ENCODE measurements around the gene SLCO2B1.

DNA sequence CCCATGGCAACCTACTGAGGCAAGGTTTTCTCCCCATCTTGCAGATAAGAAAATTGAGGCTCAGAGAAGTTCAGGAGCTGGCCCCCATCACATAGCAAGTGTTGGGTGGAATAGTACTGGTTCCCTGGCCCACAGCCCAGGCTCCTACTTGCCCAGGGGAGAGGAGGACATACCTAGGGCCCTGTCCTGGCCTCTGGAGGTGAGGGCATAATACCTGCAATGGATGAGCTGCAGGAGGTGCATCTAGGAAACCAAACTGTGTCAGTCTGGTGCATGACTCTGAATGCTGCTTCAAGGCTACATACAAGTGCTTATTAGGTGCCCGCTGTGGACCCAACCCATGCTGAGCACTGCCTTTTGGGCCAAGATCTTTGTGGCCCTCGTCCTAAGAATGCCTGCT lies 49.6 kb downstream of the SLCO2B1 start:
- TF ChIP-seq, protein P1, sequence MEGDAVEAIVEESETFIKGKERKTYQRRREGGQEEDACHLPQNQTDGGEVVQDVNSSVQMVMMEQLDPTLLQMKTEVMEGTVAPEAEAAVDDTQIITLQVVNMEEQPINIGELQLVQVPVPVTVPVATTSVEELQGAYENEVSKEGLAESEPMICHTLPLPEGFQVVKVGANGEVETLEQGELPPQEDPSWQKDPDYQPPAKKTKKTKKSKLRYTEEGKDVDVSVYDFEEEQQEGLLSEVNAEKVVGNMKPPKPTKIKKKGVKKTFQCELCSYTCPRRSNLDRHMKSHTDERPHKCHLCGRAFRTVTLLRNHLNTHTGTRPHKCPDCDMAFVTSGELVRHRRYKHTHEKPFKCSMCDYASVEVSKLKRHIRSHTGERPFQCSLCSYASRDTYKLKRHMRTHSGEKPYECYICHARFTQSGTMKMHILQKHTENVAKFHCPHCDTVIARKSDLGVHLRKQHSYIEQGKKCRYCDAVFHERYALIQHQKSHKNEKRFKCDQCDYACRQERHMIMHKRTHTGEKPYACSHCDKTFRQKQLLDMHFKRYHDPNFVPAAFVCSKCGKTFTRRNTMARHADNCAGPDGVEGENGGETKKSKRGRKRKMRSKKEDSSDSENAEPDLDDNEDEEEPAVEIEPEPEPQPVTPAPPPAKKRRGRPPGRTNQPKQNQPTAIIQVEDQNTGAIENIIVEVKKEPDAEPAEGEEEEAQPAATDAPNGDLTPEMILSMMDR (IDR thresholded peaks at IDR 0.05): no peak
- no peak for TF ChIP-seq POLR2A (IDR thresholded peaks at IDR 0.05)

All from Peyer's patch (tissue), 4 donors.